ENCODE results near the gene PEX11B. TPM values are rescaled to one million over a fixed set of nuclear protein-coding genes. Genes with fewer than 3 reads are reported as not detected.

The PEX11B gene
- total RNA-seq, 8 experiments from 2014 or later, result 16.6 to 31.0 (median 23.8) TPM

DNA sequence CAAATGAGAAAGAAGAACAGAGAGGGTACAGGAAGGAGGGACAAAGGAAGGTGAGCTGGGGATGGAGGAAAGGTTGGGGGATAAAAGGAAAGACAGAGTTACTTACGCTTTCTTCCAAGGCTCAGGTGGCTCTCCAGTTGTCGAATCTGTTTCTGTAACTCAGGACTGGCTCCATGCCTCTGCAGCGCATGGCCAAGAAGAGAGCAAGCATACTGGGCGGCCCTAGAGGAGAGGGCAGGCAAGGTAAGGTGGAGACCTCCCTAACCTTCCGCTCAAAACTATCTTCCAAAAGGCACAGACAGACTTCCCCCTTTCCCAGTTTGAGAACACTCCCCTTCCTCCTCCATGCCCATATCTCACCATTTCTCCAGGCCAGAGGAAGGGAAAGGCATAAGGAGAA is 922 bp downstream of the PEX11B start:
- in situ Hi-C loops (cut with MboI; ENCODE audit: low pct_unique_long_range_greater_than_20kb in 2 of 9, low sequenced_read_pairs in 9 of 9, unreplicated experiment in 9 of 9), result loop anchor here in 3 of 9 experiments (10.0 to 25.0 kb wide), 2 partner anchors 57 to 95 kb away; partner anchors contain the start of gene HJV (in 1 of the 3)
- Histone ChIP-seq H3K27ac (peak overlapping the region in 1 of 2 donors; percentile 75), H3K4me1 (replicated peaks in 1 of 2) (peaks cover 15 to 19% of the 10 kb centered on the region in 2 donors), H3K4me3 (peak overlapping the region; percentile 43 to 69 (median 61))
- WGBS, 10 experiments, result 48 to 97% (median 77%) methylated on average over 1 to 5 of the region's 5 CpGs; no CpG with 5 or more reads in 2 of the 10 experiments
- ATAC-seq (replicated peaks in 6 of 8), result no peak

GRCh38 chr1:145916745-145917144 is 1.8 kb downstream of the PEX11B start:
- ATAC-seq (replicated peaks in 6 of 8), result no peak
- Histone ChIP-seq H3K27ac (no peak overlapping the region), H3K4me3 (no peak overlapping the region), H3K4me1 (replicated peaks in 1 of 2) (peaks cover 15 to 19% of the 10 kb centered on the region in 2 donors)
- in situ Hi-C loops (cut with MboI; ENCODE audit: low pct_unique_long_range_greater_than_20kb in 2 of 9, low sequenced_read_pairs in 9 of 9, unreplicated experiment in 9 of 9), result loop anchor here in 3 of 9 experiments (10.0 to 25.0 kb wide), 2 partner anchors 58 to 96 kb away; partner anchors contain the start of gene HJV (in 1 of the 3)
- WGBS, 10 experiments, result 60 to 92% (median 81%) methylated on average over 1 to 5 of the region's 5 CpGs; no CpG with 5 or more reads in 2 of the 10 experiments

- ATAC-seq (replicated peaks in 6 of 8), result no peak
- WGBS, 10 experiments, result 20 to 93% (median 88%) methylated on average over 2 to 11 of the region's 11 CpGs; no CpG with 5 or more reads in 4 of the 10 experiments
- Histone ChIP-seq H3K27ac (no peak overlapping the region), H3K4me1 (replicated peaks in 1 of 2) (peaks cover 0 to 2% of the 10 kb centered on the region in 2 donors), H3K4me3 (no peak overlapping the region)
- in situ Hi-C loops (cut with MboI; ENCODE audit: low pct_unique_long_range_greater_than_20kb in 2 of 9, low sequenced_read_pairs in 9 of 9, unreplicated experiment in 9 of 9), result loop anchor here in 3 of 9 experiments (10.0 to 25.0 kb wide), 2 partner anchors 63 to 100 kb away; partner anchors contain the start of gene HJV (in 1 of the 3)
These were observed 6.3 kb downstream of the PEX11B start for GRCh38 chr1:145912128-145912641.

DNA sequence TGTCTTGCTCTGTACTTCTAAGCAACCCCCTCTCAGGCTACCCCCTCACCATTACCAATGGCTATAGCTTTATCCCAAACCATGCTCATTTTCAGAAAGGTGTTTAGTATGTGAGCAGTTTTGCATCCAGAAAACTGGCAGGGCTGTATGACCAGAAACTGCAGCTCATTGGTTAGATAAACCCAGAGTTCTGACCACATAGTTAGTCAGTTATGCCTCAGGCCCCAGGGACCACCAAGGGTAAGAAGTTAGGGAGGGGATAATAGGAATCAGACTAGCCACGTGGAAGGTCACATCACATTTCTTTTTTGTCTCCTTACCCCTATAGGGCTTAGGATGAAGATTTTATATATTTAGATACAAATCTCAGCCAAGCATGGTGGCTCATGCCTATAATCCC is 9.9 kb downstream of the PEX11B start:
- no peak overlapping the region for H3K27ac ChIP-seq
- in situ Hi-C loops (cut with MboI; ENCODE audit: low pct_unique_long_range_greater_than_20kb in 2 of 9, low sequenced_read_pairs in 9 of 9, unreplicated experiment in 9 of 9), result loop anchor here in 1 of 9 experiments (25.0 kb wide), 1 partner anchor 104 kb away; the partner anchor contains the start of gene HJV
- 0 to 100% (median 78%) methylated on average over 1 of the region's 1 CpG; no CpG with 5 or more reads in 6 of the 10 experiments for WGBS, 10 experiments
- no peaks in the 10 kb centered on the region for H3K4me1 ChIP-seq (replicated peaks in 1 of 2)
- ATAC-seq (replicated peaks in 6 of 8), result no peak
- no peak overlapping the region for H3K4me3 ChIP-seq

DNA sequence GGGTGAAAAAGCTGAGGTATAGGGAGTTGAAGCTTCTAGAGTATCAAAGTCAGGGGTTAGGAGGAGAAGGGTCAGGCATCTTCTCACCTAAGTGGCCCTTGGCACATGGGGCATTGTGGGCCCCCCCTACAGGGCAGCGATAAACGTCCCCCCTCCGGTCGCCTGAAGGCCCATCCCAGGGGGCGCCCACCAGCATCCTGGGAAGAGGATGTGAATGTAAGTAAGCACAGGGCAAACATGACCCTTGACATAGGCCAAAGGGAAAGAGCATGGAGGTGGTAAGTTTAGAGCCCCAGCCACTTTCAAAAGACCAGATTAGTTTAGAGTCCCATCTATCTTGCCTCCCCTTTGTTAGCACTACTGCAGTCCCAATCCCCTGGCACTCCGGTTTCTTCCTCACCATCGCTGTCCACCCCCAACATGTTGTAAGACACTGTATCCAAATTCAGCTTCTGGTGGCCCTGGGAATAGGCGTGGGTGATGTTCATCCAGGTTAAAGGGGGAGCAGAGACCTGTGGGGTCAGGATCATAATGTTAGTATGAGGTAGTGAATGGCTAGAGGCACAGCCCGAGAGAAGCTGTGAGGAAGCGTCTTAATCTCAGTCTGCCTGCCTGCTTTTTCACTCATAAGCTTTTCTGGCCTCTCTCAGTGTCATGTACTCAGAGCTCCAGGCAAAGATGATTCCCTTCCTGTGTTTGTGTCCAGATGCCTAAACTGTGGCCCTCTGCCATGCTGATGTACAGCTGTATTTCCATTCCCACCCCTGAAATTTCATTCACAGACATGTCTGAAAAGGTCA is 11.4 kb downstream of the PEX11B start:
- no peak overlapping the region for H3K27ac ChIP-seq
- ATAC-seq (replicated peaks in 6 of 8), result no peak
- 50 to 96% (median 82%) methylated on average over 1 to 9 of the region's 10 CpGs; no CpG with 5 or more reads in 2 of the 10 experiments for WGBS, 10 experiments
- in situ Hi-C loops (cut with MboI; ENCODE audit: low pct_unique_long_range_greater_than_20kb in 2 of 9, low sequenced_read_pairs in 9 of 9, unreplicated experiment in 9 of 9), result loop anchor here in 1 of 9 experiments (25.0 kb wide), 1 partner anchor 105 kb away; the partner anchor contains the start of gene HJV
- H3K4me3 ChIP-seq, result no peak overlapping the region
- H3K4me1 ChIP-seq (replicated peaks in 1 of 2), result peaks cover 8 to 10% of the 10 kb centered on the region in 2 donors

DNA sequence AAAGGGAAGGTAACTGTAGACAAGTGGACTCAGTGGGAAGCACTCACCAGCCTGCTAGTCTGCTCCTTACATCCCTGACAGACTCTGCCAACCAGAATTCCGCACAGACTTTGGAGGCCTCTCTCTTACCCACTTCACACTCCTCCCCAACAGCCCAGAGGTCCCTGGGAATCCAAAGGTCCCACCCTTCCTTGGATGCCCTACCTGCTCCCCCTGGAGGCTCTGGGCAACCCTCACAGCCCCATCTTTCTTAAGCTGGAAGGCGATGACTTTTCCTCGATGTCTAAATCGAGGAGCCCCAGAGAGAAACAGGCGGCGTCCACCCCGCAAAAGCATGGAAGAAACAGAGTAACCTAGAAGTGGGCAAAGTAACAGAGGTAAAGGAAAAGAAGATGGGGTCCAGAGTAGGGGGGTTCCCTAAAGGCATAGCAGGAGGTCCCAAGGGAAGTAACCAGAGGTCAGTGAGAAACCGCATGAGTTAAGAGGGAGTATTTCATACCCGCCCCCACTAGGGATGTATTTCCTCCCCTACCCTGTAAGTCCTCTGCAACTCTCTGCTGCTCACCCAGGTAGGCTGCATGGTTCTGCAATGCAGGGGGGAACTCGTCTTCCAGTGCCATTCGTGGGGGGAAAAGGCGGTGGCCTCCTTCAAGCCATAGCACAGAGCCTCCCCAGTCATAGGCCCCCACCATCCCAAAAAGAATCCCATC is 17.1 kb downstream of the PEX11B start:
- Histone ChIP-seq H3K4me1 (replicated peaks in 1 of 2) (peaks cover 10 to 15% of the 10 kb centered on the region in 2 donors), H3K27ac (peak overlapping the region in 1 of 2 donors; percentile 28), H3K4me3 (no peak overlapping the region)
- 80 to 100% (median 85%) methylated on average over 1 to 11 of the region's 12 CpGs; no CpG with 5 or more reads in 3 of the 10 experiments for WGBS, 10 experiments
- ATAC-seq (replicated peaks in 6 of 8), result no peak
- in situ Hi-C loops (cut with MboI; ENCODE audit: low pct_unique_long_range_greater_than_20kb in 2 of 9, low sequenced_read_pairs in 9 of 9, unreplicated experiment in 9 of 9), result loop anchor here in 1 of 9 experiments (25.0 kb wide), 1 partner anchor 111 kb away; the partner anchor contains the start of gene HJV

DNA sequence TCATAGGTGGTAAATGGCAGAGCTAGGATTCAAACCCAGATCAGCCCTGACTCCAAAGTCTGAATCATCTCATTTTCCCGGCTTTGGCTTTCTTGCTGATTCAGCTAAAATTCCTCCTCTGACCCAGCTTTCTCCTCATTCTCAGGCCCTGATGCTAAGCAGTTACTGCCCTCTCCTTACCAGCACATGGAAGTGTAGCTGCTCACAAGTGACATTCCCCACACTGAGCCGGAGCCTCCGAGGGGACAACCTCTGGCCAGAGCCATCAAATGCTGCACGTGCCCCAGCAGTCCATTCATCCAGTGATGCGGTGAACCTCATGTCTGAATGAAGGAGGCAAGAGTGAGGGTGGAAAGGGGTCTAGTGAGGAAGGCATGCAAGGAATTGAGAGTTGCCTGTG is 19.8 kb downstream of the PEX11B start:
- no peak overlapping the region for H3K4me3 ChIP-seq
- WGBS, 10 experiments, result 33 to 86% (median 65%) methylated on average over 1 to 5 of the region's 5 CpGs; no CpG with 5 or more reads in 2 of the 10 experiments
- peaks cover 10 to 15% of the 10 kb centered on the region in 2 donors for H3K4me1 ChIP-seq (replicated peaks in 1 of 2)
- in situ Hi-C loops (cut with MboI; ENCODE audit: low pct_unique_long_range_greater_than_20kb in 2 of 9, low sequenced_read_pairs in 9 of 9, unreplicated experiment in 9 of 9), result loop anchor here in 1 of 9 experiments (10.0 kb wide), 1 partner anchor 116 kb away; no protein-coding TSS in a partner anchor
- no peak for ATAC-seq (replicated peaks in 6 of 8)
- no peak overlapping the region for H3K27ac ChIP-seq

DNA sequence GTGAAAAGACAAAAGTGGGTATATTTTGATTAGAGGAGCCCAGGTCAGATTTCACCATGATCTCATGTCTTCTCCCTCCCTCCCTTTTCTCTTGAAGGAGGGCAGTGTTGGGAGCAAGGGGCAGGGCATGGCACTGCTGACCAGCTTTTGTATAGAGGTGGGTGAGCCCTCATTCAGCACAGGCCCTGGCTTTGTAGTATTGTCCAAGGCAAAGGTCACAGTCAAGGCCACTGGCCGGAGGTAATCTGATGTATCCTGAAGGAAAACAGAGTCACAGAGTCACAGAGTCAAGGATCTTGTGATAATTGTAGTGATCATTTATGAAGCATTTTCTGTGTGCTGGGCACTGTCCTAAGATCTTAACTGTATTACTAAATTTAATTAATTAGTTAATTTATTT is 20.5 kb downstream of the PEX11B start:
- WGBS, 10 experiments, result 80 to 100% methylated on average over 1 of the region's 1 CpG; no CpG with 5 or more reads in 8 of the 10 experiments
- no peak overlapping the region for H3K4me3 ChIP-seq
- no peak for ATAC-seq (replicated peaks in 6 of 8)
- no peak overlapping the region for H3K27ac ChIP-seq
- in situ Hi-C loops (cut with MboI; ENCODE audit: low pct_unique_long_range_greater_than_20kb in 2 of 9, low sequenced_read_pairs in 9 of 9, unreplicated experiment in 9 of 9), result loop anchor here in 1 of 9 experiments (10.0 kb wide), 1 partner anchor 117 kb away; no protein-coding TSS in a partner anchor
- peaks cover 8 to 12% of the 10 kb centered on the region in 2 donors for H3K4me1 ChIP-seq (replicated peaks in 1 of 2)

DNA sequence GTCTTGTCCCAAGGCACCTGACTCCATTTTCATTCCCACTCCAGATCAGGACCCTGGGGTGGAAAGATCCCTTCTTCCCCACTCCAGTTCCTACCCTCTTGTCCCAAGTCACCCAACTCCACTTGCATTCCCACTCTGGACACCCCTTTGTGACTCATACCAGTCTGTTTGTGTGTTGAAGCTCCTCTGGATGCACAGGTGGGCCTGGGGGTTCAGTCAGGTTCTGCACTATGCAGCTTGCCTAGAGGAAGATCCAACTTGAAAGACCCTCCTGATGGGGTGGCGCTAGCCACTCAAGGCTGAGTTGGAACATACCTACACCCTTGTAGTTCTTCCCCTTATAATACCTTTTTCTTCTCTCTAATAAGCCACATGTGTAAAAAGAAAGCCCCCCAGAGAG is 23.0 kb downstream of the PEX11B start:
- in situ Hi-C loops (cut with MboI; ENCODE audit: low pct_unique_long_range_greater_than_20kb in 2 of 9, low sequenced_read_pairs in 9 of 9, unreplicated experiment in 9 of 9), result loop anchor here in 1 of 9 experiments (10.0 kb wide), 1 partner anchor 119 kb away; no protein-coding TSS in a partner anchor
- H3K27ac ChIP-seq, result no peak overlapping the region
- H3K4me3 ChIP-seq, result no peak overlapping the region
- WGBS, 10 experiments, result 75 to 100% (median 80%) methylated on average over 1 of the region's 1 CpG; no CpG with 5 or more reads in 7 of the 10 experiments
- ATAC-seq (replicated peaks in 6 of 8), result no peak
- peaks cover 2 to 6% of the 10 kb centered on the region in 2 donors for H3K4me1 ChIP-seq (replicated peaks in 1 of 2)

DNA sequence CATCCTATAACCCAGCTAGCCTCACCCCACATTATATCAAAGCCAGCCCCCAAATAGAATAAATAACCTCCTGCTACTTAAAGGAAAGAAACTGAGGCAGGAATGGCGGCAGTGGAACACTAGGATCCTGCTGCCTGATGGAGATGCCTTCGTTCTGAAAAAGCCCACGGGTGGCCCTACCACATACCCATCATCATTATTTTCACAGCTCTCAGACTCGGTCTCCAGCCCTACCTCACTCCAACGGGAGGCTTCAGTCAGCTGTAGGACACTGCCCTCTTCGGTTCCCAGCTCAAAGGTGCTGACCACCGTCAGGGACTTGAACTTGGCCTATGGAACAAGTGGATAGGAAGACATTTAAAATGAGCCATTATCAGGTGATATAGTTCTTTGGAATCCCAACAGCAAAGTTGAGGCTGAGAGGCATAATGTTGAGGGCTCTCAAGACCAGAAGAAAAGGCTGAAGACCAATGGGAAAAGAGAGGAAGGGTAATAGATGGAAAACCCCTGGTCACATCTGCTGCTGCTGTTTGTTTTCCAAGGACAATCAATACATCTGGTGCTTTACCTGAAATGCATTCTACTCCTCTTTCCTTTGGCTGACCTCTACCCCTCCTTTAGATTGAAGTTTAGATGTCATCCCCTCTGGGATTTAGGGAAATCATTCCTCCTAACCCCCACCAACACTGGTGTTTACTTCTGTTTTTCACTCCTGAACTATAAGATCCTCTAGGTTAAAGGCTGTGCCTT is 25.0 kb downstream of the PEX11B start:
- H3K27ac ChIP-seq, result no peak overlapping the region
- H3K4me1 ChIP-seq (replicated peaks in 1 of 2), result peaks cover 2 to 6% of the 10 kb centered on the region in 2 donors
- no peak for ATAC-seq (replicated peaks in 6 of 8)
- in situ Hi-C loops (cut with MboI; ENCODE audit: low pct_unique_long_range_greater_than_20kb in 2 of 9, low sequenced_read_pairs in 9 of 9, unreplicated experiment in 9 of 9), result loop anchor here in 1 of 9 experiments (10.0 kb wide), 1 partner anchor 121 kb away; no protein-coding TSS in a partner anchor
- no peak overlapping the region for H3K4me3 ChIP-seq
- 65 to 91% (median 80%) methylated on average over 3 to 7 of the region's 7 CpGs; no CpG with 5 or more reads in 3 of the 10 experiments for WGBS, 10 experiments

DNA sequence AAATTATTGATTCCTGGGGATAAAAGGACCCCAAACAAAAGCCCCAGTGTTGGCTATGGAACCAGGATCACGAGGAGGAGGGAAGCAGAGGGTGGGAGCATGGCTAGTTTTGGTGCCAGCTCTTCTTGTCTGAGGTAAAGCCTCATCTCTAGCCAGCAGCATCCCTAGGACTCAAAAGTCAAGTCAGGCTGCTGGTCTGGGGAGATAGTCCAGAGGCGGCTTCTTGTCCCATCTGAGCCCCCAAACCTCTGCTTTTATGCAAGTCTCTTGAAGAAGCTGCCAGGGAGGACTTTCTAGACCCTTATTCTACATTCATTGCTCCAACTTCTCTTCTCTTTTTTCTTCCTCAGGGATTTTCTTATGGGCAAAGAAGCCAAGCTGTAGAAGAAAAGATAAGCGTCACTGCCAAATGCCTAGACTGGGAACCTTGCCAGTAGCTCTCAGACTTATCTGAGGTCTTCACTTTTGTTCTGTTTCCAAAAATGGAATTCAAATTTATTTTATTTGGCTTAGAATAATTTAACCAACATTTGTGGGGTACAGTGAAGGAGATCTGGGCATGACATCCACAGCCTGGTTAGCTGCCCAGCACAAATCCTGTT is 25.9 kb downstream of the PEX11B start:
- whole genome bisulfite sequencing, 10 experiments, result 54 to 100% (median 83%) methylated on average over 1 to 3 of the region's 3 CpGs; no CpG with 5 or more reads in 1 of the 10 experiments
- no peak for ATAC-seq (replicated peaks in 6 of 8)
- Histone ChIP-seq H3K4me3 (no peak overlapping the region), H3K4me1 (replicated peaks in 1 of 2) (peaks cover 2 to 6% of the 10 kb centered on the region in 2 donors), H3K27ac (no peak overlapping the region)
- in situ Hi-C loops (cut with MboI; ENCODE audit: low pct_unique_long_range_greater_than_20kb in 2 of 9, low sequenced_read_pairs in 9 of 9, unreplicated experiment in 9 of 9), result loop anchor here in 1 of 9 experiments (10.0 kb wide), 1 partner anchor 122 kb away; no protein-coding TSS in a partner anchor
